ENCODE measurements around the gene RNU6-8. TPM values are rescaled to one million over a fixed set of nuclear protein-coding genes. Genes with fewer than 3 reads are reported as not detected.

The RNU6-8 gene
- total and polyA plus RNA-seq, 9 donors: not detected

GRCh38 chr14:32186248-32186647, 16.8 kb downstream of the RNU6-8 start:
- Histone ChIP-seq H3K27me3 (no peaks in the 10 kb centered on the region), H3K4me1 (ENCODE audit: insufficient read depth) (no peaks in the 10 kb centered on the region), H3K36me3 (no peaks in the 10 kb centered on the region), H3K9me3 (no peaks in the 10 kb centered on the region), H3K27ac (no peak overlapping the region), H3K4me3 (no peak overlapping the region)
- no peak for TF ChIP-seq POLR2A (IDR thresholded peaks at IDR 0.05)
- intact Hi-C loops (cut with DNase I): no loop called here
- no peak for DNase-seq

GRCh38 chr14:32185097-32185496, 18.0 kb downstream of the RNU6-8 start:
- no peak overlapping the region for H3K27ac ChIP-seq
- H3K9me3 ChIP-seq: no peaks in the 10 kb centered on the region
- H3K4me1 ChIP-seq (ENCODE audit: insufficient read depth): no peaks in the 10 kb centered on the region
- TF ChIP-seq EP300 (IDR thresholded peaks at IDR 0.05) (no peak), POLR2A (IDR thresholded peaks at IDR 0.05) (no peak), CTCF (IDR thresholded peaks at IDR 0.05) (no peak)
- 93 to 97% (median 96%) methylated on average over 1 of the region's 1 CpG for WGBS, 3 donors
- no peak for DNase-seq
- H3K27me3 ChIP-seq: no peaks in the 10 kb centered on the region
- no peaks in the 10 kb centered on the region for H3K36me3 ChIP-seq
- no peak overlapping the region for H3K4me3 ChIP-seq
- intact Hi-C loops (cut with DNase I): no loop called here

DNA sequence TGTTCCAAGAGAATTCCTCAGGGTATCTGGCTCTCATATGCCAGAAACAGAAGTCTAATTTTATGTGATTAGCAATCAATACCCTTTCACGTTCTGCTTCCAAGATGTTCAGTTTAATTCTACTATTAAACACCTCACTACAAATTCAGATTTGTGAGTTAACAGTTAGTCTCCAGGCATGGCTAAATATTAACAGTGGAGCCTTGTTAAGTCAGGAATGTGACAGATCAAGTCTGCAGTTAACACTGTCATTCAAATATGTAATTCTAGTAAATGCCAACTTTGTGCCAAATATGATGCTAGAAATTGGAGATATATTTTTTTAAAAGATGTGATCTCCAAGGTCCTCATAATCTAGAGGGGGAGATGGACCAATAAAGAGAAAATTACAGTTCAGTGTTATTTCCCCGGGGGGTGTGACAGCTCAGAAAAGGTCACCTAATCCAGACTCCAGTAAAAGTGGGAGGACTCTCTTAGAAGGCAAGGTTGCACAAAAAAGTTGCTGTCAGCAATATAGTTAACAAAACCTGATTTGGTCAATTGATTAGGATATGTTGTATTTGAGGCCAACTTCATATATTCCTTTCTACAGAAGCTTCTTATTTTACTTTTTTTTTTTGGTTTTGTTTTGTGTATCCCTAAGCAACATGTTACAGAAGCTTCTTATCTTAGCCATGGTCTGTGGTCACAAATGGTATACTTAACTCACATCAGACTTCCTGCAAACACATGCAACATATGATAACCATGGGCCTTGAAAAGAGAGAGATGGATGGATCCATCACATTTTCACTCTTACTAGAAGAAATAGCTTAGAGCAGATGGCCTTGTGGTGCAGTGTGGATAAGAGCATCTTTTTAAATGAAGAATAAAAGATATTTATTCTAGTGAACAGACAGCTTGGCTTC, 19.7 kb downstream of the RNU6-8 start:
- TF ChIP-seq POLR2A (IDR thresholded peaks at IDR 0.05): no peak
- no peak for TF ChIP-seq EP300 (IDR thresholded peaks at IDR 0.05)
- TF ChIP-seq CTCF (IDR thresholded peaks at IDR 0.05): no peak
- Histone ChIP-seq H3K4me3 (no peak overlapping the region), H3K36me3 (no peaks in the 10 kb centered on the region), H3K27me3 (no peaks in the 10 kb centered on the region), H3K27ac (no peak overlapping the region), H3K4me1 (ENCODE audit: insufficient read depth) (no peaks in the 10 kb centered on the region), H3K9me3 (no peaks in the 10 kb centered on the region)
- intact Hi-C loops (cut with DNase I): no loop called here
- no peak for DNase-seq
- 84 to 94% (median 88%) methylated on average over 2 of the region's 2 CpGs for WGBS, 3 donors

DNA sequence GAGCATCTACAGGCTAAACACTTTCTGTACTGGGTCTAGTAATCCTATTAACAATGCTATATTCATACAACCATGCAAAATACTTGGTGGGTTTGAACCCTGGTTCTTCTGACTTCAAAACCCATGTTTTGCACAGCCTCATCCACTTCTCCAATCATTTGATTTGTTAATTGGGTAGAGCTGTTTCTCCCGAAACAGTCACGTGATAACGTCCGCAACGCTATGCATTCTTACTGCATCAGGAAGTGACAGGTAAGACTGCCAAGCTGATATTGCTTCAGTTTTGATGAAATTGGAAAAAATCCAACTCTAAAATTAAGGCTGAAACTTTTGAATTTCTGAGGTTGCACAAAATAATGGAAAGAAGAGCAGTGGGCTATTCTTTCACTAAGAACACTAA, 31.6 kb downstream of the RNU6-8 start:
- Histone ChIP-seq H3K4me1 (ENCODE audit: insufficient read depth) (no peaks in the 10 kb centered on the region), H3K4me3 (no peak overlapping the region), H3K27me3 (no peaks in the 10 kb centered on the region), H3K36me3 (no peaks in the 10 kb centered on the region), H3K9me3 (no peaks in the 10 kb centered on the region), H3K27ac (no peak overlapping the region)
- TF ChIP-seq CTCF (IDR thresholded peaks at IDR 0.05) (no peak), EP300 (IDR thresholded peaks at IDR 0.05) (no peak), POLR2A (IDR thresholded peaks at IDR 0.05) (no peak)
- 60 to 82% (median 70%) methylated on average over 5 of the region's 5 CpGs for WGBS, 3 donors
- intact Hi-C loops (cut with DNase I): no loop called here
- DNase-seq: no peak

DNA sequence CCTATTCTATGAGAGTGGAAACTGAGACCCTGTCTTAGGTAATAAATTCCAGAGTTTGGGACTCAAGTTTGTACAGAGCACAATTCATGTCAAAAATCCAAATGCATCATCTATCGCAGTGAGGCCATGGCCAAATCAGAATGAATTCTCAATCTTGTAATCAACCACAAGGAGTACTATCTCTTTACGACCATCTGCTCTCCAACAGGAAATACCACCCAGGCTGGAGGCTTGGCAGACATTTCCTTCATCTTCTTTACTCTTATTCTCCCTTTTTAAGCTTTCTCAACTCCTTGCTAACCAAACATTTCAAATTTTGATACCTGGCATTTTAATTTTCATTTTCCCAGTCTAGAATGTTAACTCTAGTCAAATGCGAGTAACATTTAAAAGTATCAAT, 33.9 kb downstream of the RNU6-8 start:
- intact Hi-C loops (cut with DNase I): no loop called here
- no peaks in the 10 kb centered on the region for H3K9me3 ChIP-seq
- WGBS, 3 donors: 82 to 90% (median 83%) methylated on average over 3 of the region's 3 CpGs
- no peaks in the 10 kb centered on the region for H3K4me1 ChIP-seq (ENCODE audit: insufficient read depth)
- no peaks in the 10 kb centered on the region for H3K36me3 ChIP-seq
- DNase-seq: no peak
- H3K4me3 ChIP-seq: no peak overlapping the region
- no peak overlapping the region for H3K27ac ChIP-seq
- no peaks in the 10 kb centered on the region for H3K27me3 ChIP-seq
- no peak for TF ChIP-seq POLR2A (IDR thresholded peaks at IDR 0.05)
- no peak for TF ChIP-seq EP300 (IDR thresholded peaks at IDR 0.05)
- no peak for TF ChIP-seq CTCF (IDR thresholded peaks at IDR 0.05)

All from ovary (tissue), 9 donors.